ENCODE measurements around the gene SCAMP3. TPM values are rescaled to one million over a fixed set of nuclear protein-coding genes. Genes with fewer than 3 reads are reported as not detected.
"Not testable (repeated sequence)": the region's sequence is repeated elsewhere in the genome, so short reads cannot be mapped to it uniquely, and the experiment has no call there.

The SCAMP3 gene
- total and polyA plus RNA-seq, 2 experiments from 2014 or later, result 67.3 to 172 TPM

- no peaks in the 10 kb centered on the region for H3K9me3 ChIP-seq (ENCODE audit: low read depth)
- TF ChIP-seq, protein P1, sequence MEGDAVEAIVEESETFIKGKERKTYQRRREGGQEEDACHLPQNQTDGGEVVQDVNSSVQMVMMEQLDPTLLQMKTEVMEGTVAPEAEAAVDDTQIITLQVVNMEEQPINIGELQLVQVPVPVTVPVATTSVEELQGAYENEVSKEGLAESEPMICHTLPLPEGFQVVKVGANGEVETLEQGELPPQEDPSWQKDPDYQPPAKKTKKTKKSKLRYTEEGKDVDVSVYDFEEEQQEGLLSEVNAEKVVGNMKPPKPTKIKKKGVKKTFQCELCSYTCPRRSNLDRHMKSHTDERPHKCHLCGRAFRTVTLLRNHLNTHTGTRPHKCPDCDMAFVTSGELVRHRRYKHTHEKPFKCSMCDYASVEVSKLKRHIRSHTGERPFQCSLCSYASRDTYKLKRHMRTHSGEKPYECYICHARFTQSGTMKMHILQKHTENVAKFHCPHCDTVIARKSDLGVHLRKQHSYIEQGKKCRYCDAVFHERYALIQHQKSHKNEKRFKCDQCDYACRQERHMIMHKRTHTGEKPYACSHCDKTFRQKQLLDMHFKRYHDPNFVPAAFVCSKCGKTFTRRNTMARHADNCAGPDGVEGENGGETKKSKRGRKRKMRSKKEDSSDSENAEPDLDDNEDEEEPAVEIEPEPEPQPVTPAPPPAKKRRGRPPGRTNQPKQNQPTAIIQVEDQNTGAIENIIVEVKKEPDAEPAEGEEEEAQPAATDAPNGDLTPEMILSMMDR (IDR thresholded peaks at IDR 0.05; ENCODE audit: low read depth, low read length), result peak; percentile 30
- peak; percentile 99 to 100 for DNase-seq (ENCODE audit: low read depth in 1 of 2, low spot score in 1 of 2)
- peaks cover 3% of the 10 kb centered on the region for H3K4me1 ChIP-seq (ENCODE audit: low read depth)
- peak overlapping the region; percentile 61 for H3K27ac ChIP-seq
- H3K27me3 ChIP-seq, result no peaks in the 10 kb centered on the region
- H3K36me3 ChIP-seq, result peaks cover 9% of the 10 kb centered on the region
- peak overlapping the region; percentile 41 for H3K4me3 ChIP-seq
Measured at GRCh38 chr1:155244368-155245162, 17.6 kb downstream of the SCAMP3 start.

DNA sequence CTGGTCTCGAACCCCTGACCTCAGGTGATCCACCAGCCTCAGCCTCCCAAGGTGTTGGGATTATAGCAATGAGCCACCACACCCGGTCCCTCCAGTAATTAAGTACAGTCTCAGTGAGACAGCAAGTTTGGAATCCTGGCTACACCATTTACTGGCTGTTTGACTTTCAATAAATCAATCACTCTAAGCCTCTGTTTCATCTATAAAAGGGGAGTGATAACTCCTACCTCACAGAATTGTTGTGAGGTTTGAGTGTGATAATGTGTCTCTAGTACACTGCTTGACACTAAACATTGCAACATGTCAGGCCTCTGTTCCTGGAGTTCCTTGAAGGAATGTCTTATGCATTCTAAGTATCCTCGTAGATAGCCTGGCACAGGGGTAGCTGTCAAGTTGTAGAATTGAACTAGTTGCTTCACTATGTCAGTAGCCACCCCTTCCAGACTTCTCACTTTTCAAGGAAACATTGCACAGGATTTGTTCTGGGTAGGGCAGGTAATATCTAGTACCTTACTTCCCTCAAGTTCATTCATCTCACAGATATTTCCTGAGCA lies 19.3 kb downstream of the SCAMP3 start:
- peak in 1 of 2 donors; percentile 40 for DNase-seq (ENCODE audit: low read depth in 1 of 2, low spot score in 1 of 2)
- Histone ChIP-seq H3K27ac (no peak overlapping the region), H3K9me3 (ENCODE audit: low read depth) (no peaks in the 10 kb centered on the region), H3K4me1 (ENCODE audit: low read depth) (peaks cover 3% of the 10 kb centered on the region), H3K27me3 (no peaks in the 10 kb centered on the region), H3K4me3 (no peak overlapping the region), H3K36me3 (peaks cover 2% of the 10 kb centered on the region)
- TF ChIP-seq, protein P1 (IDR thresholded peaks at IDR 0.05; ENCODE audit: low read depth, low read length), result no peak

DNA sequence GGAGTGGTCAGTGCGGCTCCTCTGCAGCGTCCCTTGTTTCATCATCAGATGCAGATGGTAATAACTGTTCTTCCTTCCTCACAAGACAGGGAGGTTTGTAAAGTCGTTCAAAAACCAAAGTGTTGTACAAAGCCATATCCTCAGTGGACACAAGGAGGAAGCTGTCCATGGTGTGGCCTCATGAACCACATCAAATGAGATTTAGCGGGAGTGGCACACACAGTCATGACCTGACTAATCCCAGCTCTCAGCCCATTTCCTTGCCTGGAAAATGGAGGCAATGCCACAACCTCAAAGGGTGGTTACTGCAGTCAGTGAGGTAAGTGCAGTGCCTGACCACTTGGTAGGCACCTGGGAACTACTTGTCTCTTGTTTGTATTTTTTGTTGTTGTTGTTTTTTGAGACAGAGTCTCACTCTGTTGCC lies 20.3 kb downstream of the SCAMP3 start:
- H3K4me3 ChIP-seq, result no peak overlapping the region
- peaks cover 3% of the 10 kb centered on the region for H3K4me1 ChIP-seq (ENCODE audit: low read depth)
- no peaks in the 10 kb centered on the region for H3K36me3 ChIP-seq
- TF ChIP-seq, protein P1 (IDR thresholded peaks at IDR 0.05; ENCODE audit: low read depth, low read length), result no peak
- H3K9me3 ChIP-seq (ENCODE audit: low read depth), result no peaks in the 10 kb centered on the region
- H3K27ac ChIP-seq, result no peak overlapping the region
- H3K27me3 ChIP-seq, result no peaks in the 10 kb centered on the region
- no peak for DNase-seq (ENCODE audit: low read depth in 1 of 2, low spot score in 1 of 2)

DNA sequence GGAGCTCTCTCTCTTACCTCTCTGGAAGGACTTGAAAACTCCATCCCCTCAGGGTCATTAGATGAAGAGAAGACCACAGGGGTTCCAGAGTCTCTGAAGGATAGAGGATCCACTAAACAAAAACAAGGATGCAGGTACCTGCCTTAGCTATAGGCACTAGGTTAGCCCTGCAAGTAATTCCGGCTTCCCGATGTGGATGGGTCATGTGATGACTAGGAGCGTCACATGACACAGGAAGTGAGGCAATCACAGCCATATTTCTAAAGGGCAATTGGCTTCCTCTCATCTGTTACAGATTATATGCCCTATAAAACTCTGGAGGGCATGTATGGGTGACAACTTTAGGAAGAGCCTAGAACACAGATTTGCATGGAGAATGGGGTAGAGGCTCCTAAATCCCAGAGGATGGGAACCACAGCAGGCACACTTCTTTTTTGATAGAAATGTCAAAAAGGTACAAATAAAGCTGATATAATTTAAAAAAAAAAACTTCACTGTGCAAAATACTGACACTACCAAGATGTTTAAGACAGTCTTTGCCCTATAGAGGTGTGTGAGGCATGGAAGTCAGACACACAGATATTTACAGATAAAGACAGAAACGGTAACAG lies 21.0 kb downstream of the SCAMP3 start:
- Histone ChIP-seq H3K27ac (no peak overlapping the region), H3K4me1 (ENCODE audit: low read depth) (peaks cover 3% of the 10 kb centered on the region), H3K9me3 (ENCODE audit: low read depth) (no peaks in the 10 kb centered on the region), H3K27me3 (no peaks in the 10 kb centered on the region), H3K4me3 (peak overlapping the region; percentile 32), H3K36me3 (no peaks in the 10 kb centered on the region)
- TF ChIP-seq, protein P1 (IDR thresholded peaks at IDR 0.05; ENCODE audit: low read depth, low read length), result no peak
- DNase-seq (ENCODE audit: low read depth in 1 of 2, low spot score in 1 of 2), result peak; percentile 80 to 84

DNA sequence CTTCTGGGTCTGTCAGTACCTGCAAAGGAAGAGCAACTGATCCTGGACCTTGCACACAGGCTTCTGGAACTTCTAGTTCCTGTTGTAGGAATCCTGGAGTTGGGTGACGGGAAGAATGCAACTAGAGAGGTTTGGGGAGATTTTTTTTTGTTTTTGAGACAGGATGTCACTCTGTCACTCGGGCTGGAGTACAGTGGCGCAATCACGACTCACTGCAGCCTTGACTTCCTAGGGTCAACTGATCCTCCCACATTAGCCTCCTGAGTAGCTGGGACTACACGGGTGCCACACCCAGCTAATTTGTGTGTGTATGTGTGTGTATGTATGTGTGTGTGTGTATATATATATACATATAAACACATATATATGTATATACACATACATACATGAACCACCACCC lies 25.7 kb downstream of the SCAMP3 start:
- H3K9me3 ChIP-seq (ENCODE audit: low read depth), result no peaks in the 10 kb centered on the region
- H3K4me3 ChIP-seq, result no peak overlapping the region
- H3K27ac ChIP-seq, result no peak overlapping the region
- DNase-seq (ENCODE audit: low read depth in 1 of 2, low spot score in 1 of 2), result no peak
- H3K36me3 ChIP-seq, result no peaks in the 10 kb centered on the region
- TF ChIP-seq, protein P1 (IDR thresholded peaks at IDR 0.05; ENCODE audit: low read depth, low read length), result no peak
- H3K27me3 ChIP-seq, result no peaks in the 10 kb centered on the region
- peaks cover 3% of the 10 kb centered on the region for H3K4me1 ChIP-seq (ENCODE audit: low read depth)

DNA sequence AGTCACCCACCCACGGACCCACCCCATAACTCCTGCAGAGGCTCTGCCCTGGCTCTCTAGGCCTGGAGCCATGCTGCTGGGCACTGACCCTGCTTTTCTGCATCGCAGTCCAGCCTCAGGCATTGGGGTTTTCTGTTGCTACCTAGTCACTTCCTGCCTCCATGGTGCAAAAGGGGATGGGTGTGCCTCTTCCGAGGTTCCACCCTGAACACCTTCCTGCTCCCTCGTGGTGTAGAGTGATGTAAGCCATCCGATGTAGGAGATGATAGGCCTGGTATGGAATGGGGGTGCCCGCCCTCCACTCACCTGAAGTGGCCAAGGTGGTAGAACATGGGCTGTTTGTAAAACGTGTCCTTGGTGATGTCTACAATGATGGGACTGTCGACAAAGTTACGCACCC lies 26.8 kb downstream of the SCAMP3 start:
- H3K9me3 ChIP-seq (ENCODE audit: low read depth); H3K36me3 ChIP-seq; H3K27me3 ChIP-seq; H3K4me1 ChIP-seq (ENCODE audit: low read depth); H3K27ac ChIP-seq; DNase-seq (ENCODE audit: low read depth in 1 of 2, low spot score in 1 of 2); H3K4me3 ChIP-seq: not testable (repeated sequence)

DNA sequence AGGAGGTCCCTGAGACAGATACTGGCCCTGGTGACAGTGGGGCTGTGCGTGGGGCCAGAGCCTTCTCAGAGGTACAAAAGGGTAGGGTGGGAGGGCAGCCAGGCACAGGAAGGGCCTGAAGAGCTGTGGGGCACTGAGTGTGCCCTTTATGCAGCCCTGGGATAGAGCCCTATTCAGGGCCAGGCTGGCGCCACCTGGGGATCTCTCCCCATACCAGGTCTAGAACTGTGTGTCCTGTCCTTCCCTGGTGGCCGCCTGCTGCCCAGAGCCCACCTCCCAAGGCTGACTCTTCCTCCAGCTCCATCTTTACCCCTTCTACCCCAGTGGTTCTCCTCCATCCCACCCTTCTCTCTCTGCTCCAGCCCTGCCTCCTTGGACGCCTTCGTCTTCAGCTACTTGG lies 28.7 kb downstream of the SCAMP3 start:
- H3K4me1 ChIP-seq (ENCODE audit: low read depth); H3K4me3 ChIP-seq; H3K27me3 ChIP-seq; DNase-seq (ENCODE audit: low read depth in 1 of 2, low spot score in 1 of 2); H3K36me3 ChIP-seq; H3K27ac ChIP-seq; H3K9me3 ChIP-seq (ENCODE audit: low read depth): not testable (repeated sequence)
